Measurements from ENCODE around the gene TMEM100. TPM values are rescaled to one million over a fixed set of nuclear protein-coding genes. Genes with fewer than 3 reads are reported as not detected.

Gene TMEM100
- total RNA-seq, 1 donor from 2014 or later, result 5.3 TPM

- no peaks in the 10 kb centered on the region for H3K27me3 Mint-ChIP-seq (ENCODE audit: low read depth)
- no peak overlapping the region for H3K27ac Mint-ChIP-seq (ENCODE audit: unreplicated experiment)
- peaks cover 3% of the 10 kb centered on the region for H3K36me3 Mint-ChIP-seq (ENCODE audit: low read depth)
- TF ChIP-seq, protein P1, sequence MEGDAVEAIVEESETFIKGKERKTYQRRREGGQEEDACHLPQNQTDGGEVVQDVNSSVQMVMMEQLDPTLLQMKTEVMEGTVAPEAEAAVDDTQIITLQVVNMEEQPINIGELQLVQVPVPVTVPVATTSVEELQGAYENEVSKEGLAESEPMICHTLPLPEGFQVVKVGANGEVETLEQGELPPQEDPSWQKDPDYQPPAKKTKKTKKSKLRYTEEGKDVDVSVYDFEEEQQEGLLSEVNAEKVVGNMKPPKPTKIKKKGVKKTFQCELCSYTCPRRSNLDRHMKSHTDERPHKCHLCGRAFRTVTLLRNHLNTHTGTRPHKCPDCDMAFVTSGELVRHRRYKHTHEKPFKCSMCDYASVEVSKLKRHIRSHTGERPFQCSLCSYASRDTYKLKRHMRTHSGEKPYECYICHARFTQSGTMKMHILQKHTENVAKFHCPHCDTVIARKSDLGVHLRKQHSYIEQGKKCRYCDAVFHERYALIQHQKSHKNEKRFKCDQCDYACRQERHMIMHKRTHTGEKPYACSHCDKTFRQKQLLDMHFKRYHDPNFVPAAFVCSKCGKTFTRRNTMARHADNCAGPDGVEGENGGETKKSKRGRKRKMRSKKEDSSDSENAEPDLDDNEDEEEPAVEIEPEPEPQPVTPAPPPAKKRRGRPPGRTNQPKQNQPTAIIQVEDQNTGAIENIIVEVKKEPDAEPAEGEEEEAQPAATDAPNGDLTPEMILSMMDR (IDR thresholded peaks at IDR 0.05), result no peak
- H3K9me3 Mint-ChIP-seq (ENCODE audit: low read depth), result no peaks in the 10 kb centered on the region
- H3K4me3 Mint-ChIP-seq (ENCODE audit: unreplicated experiment), result no peak overlapping the region
- H3K4me1 Mint-ChIP-seq (ENCODE audit: low read depth), result peaks cover 11% of the 10 kb centered on the region
- DNase-seq (ENCODE audit: low spot score), result no peak
These were observed 42.8 kb upstream of the TMEM100 start for GRCh38 chr17:55765472-55765871.

DNA sequence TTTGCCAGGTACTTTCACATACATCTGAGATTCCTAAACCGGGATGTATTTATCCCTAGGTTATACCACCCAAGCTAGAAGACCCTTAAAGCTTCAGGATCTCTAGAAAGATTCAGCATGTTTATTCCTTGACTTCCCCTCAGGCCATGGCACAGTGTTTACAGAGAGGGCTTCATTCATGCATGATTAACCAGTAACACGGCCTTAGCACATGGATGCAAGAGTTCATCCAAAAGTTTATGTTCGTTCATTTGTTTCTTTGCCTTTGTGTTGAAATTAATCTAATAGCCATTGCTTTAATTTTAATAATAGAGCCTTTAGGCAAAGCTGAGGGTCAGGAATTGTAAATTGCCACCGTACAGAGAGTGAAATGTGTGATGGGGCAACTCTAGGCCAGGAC lies 41.9 kb upstream of the TMEM100 start:
- H3K27ac Mint-ChIP-seq (ENCODE audit: unreplicated experiment), result no peak overlapping the region
- no peak for DNase-seq (ENCODE audit: low spot score)
- H3K27me3 Mint-ChIP-seq (ENCODE audit: low read depth), result no peaks in the 10 kb centered on the region
- TF ChIP-seq, protein P1 (IDR thresholded peaks at IDR 0.05), result no peak
- no peaks in the 10 kb centered on the region for H3K9me3 Mint-ChIP-seq (ENCODE audit: low read depth)
- peaks cover 8% of the 10 kb centered on the region for H3K4me1 Mint-ChIP-seq (ENCODE audit: low read depth)
- no peak overlapping the region for H3K4me3 Mint-ChIP-seq (ENCODE audit: unreplicated experiment)
- H3K36me3 Mint-ChIP-seq (ENCODE audit: low read depth), result peaks cover 3% of the 10 kb centered on the region

GRCh38 chr17:55763856-55764255 lies 41.2 kb upstream of the TMEM100 start:
- Mint-ChIP-seq H3K36me3 (ENCODE audit: low read depth) (peaks cover 3% of the 10 kb centered on the region), H3K9me3 (ENCODE audit: low read depth) (no peaks in the 10 kb centered on the region), H3K4me3 (ENCODE audit: unreplicated experiment) (no peak overlapping the region), H3K27ac (ENCODE audit: unreplicated experiment) (no peak overlapping the region), H3K4me1 (ENCODE audit: low read depth) (peaks cover 3% of the 10 kb centered on the region), H3K27me3 (ENCODE audit: low read depth) (no peaks in the 10 kb centered on the region)
- DNase-seq (ENCODE audit: low spot score), result no peak
- TF ChIP-seq, protein P1 (IDR thresholded peaks at IDR 0.05), result no peak

- no peaks in the 10 kb centered on the region for H3K36me3 Mint-ChIP-seq (ENCODE audit: low read depth)
These were observed 39.6 kb upstream of the TMEM100 start for GRCh38 chr17:55762086-55762858.

GRCh38 chr17:55760643-55761355 lies 38.1 kb upstream of the TMEM100 start:
- no peak for DNase-seq (ENCODE audit: low spot score)
- Mint-ChIP-seq H3K36me3 (ENCODE audit: low read depth) (no peaks in the 10 kb centered on the region), H3K27ac (ENCODE audit: unreplicated experiment) (no peak overlapping the region), H3K4me3 (ENCODE audit: unreplicated experiment) (no peak overlapping the region), H3K27me3 (ENCODE audit: low read depth) (no peaks in the 10 kb centered on the region), H3K4me1 (ENCODE audit: low read depth) (peaks cover 3% of the 10 kb centered on the region), H3K9me3 (ENCODE audit: low read depth) (no peaks in the 10 kb centered on the region)
- TF ChIP-seq, protein P1 (IDR thresholded peaks at IDR 0.05), result no peak

More at GRCh38 chr17:55762086-55762858, 39.6 kb upstream of the TMEM100 start:
- TF ChIP-seq, protein P1 (IDR thresholded peaks at IDR 0.05), result no peak
- no peaks in the 10 kb centered on the region for H3K27me3 Mint-ChIP-seq (ENCODE audit: low read depth)
- no peak overlapping the region for H3K27ac Mint-ChIP-seq (ENCODE audit: unreplicated experiment)
- DNase-seq (ENCODE audit: low spot score), result no peak
- H3K4me3 Mint-ChIP-seq (ENCODE audit: unreplicated experiment), result no peak overlapping the region
- H3K4me1 Mint-ChIP-seq (ENCODE audit: low read depth), result peaks cover 3% of the 10 kb centered on the region
- H3K9me3 Mint-ChIP-seq (ENCODE audit: low read depth), result no peaks in the 10 kb centered on the region
